GM18907 (cell line): Measurements from ENCODE around the gene GPR62.
"Not testable (repeated sequence)": the region's sequence is repeated elsewhere in the genome, so short reads cannot be mapped to it uniquely, and the experiment has no call there.

Experiments used
- ATAC-seq: cut with Tn5 transposase; IDR thresholded peaks from one replicate; pipeline ENCODE4 v1.9.1; 2021; ENCODE audit warnings: mild to moderate bottlenecking, moderate library complexity; ENCODE audit not compliant: unreplicated experiment

The GPR62 gene, protein sequence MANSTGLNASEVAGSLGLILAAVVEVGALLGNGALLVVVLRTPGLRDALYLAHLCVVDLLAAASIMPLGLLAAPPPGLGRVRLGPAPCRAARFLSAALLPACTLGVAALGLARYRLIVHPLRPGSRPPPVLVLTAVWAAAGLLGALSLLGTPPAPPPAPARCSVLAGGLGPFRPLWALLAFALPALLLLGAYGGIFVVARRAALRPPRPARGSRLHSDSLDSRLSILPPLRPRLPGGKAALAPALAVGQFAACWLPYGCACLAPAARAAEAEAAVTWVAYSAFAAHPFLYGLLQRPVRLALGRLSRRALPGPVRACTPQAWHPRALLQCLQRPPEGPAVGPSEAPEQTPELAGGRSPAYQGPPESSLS

GRCh38 chr3:51955175-51955892 lies at the start of gene GPR62:
GPR62 (plus strand) TSS chr3:51955381; CDS start chr3:51955653, 272 bp downstream.
- ATAC-seq, result no peak

DNA sequence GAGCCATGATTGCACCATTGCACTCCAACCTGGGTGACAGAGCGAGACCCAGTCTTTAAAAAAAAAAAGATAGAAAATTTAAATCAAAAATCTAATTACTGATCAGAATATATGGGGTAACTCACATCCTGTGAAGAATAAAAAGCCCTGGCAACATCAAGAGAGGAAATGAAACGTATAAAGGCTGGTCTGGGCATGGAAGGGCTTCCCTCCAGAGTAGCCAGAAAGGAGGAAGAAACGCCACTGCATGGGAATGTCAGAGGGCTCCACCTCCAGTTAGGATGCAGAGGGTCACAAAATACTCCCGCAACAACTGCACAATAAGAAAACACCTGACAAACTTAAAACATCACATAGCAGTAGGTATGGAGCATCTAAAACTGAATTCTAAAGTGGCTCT lies 47.2 kb upstream of the GPR62 start:
- no peak for ATAC-seq

DNA sequence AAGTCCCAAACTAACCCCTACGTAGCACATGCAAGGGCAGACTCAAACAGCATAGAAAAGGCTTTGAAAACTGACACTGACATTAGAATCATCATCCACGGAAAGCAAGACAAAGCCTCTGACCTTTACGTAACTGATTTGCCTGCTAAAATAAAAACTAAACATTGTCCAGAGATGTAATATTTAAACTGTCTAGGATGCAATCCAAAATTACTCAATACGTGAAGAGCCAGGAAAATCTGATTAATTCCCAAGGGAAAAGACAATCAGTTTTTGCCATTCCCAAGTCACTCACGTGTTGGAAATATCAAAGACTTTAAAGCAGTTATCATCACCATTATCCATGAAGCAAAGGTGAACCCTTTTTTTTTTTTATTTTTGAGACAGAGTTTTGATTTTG lies 38.8 kb upstream of the GPR62 start:
- ATAC-seq, result no peak

- no peak for ATAC-seq
Observed at GRCh38 chr3:51921081-51921578, 34.1 kb upstream of the GPR62 start.

GRCh38 chr3:51927061-51927977 lies 27.9 kb upstream of the GPR62 start:
- no peak for ATAC-seq

GRCh38 chr3:51928438-51928837 lies 26.7 kb upstream of the GPR62 start:
- ATAC-seq, result no peak

DNA sequence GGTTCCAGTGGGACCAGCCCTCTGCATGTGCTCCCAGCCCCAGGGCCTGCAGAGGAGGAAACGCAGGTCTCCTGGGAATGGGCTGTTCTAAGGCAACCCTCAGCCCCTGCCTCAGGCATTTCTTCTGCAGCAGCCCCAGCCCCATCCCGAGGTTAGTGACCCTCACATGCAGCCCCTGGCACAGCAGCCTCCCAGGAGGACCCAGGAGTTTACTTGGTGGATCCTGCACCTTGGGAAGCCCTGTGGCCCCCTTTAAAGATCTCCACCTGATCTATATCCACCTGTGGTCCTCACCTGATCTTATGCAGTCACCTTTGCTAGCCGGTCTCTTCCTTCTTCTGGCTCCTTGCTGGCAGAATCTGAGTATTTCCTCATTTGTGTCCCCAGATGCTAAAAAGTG lies 26.2 kb upstream of the GPR62 start:
- ATAC-seq, result not testable (repeated sequence)

GRCh38 chr3:51929420-51930003 lies 25.7 kb upstream of the GPR62 start:
- ATAC-seq, result no peak

DNA sequence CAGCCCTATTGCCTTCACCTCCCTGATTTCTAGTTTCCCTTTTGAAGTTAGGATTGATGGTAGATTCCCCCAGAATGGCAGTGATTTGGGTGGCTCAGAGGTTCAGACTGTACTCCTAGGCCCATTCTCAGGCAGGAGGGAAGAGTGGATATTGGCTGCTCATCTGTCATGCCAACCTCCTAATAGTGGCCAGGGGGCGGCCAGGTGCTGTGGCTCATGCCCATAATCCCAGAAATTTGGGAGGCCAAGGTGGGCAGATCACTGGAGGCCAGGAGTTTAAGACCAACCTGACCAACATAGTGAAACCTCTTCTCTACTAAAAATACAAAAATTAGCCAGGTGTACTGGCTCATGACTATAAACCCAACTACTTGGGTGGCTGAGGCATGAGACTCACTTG lies 24.7 kb upstream of the GPR62 start:
- no peak for ATAC-seq

DNA sequence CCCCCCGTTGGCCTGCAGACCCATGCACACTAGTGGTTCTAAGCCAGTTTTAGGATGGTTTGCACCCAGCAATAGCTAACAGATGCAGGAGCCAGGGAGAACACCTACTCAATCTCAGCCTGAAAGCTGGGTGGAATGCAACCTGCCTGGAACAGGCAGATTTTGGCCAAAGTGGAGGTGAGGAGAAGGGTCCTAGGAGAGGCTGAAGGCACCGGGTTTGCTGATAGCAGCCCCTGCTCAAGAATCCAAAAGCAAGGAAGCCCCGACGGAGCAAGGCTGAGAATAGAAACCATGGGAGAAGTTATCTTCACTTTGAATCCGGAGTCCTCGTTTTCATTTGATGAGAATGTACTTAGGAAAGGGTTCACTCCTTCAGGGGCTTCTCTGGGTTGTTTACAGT lies 23.4 kb upstream of the GPR62 start:
- no peak for ATAC-seq

- no peak for ATAC-seq
Observed at GRCh38 chr3:51932471-51933370, 22.5 kb upstream of the GPR62 start.

GRCh38 chr3:51933471-51934138 lies 21.6 kb upstream of the GPR62 start:
- ATAC-seq, result no peak

GRCh38 chr3:51934139-51934850 lies 20.9 kb upstream of the GPR62 start:
- no peak for ATAC-seq

GRCh38 chr3:51934991-51935885 lies 19.9 kb upstream of the GPR62 start:
- ATAC-seq, result no peak

- no peak for ATAC-seq
Observed at GRCh38 chr3:51935886-51936755, 19.1 kb upstream of the GPR62 start.

DNA sequence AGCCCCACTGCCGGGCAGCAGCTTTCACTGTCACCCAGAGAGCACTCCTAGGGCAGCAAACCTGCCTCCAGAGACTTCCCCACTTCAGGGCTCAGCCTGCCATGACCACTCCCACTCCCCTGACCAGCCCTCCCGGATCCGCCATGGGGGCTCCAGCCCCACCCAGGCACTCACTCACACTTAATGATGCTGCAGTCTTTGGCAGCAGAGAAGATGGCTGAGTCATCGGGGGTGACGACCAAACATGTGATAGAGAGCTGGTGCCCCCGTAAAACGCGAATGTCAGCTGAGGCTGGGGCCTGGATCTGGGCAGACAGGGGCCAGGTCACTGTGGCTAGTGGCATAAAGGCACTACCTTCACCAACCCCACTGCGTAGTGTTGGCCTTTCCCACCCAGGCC lies 18.2 kb upstream of the GPR62 start:
- no peak for ATAC-seq
